ENCODE measurements around the gene MTMR10.

DNA sequence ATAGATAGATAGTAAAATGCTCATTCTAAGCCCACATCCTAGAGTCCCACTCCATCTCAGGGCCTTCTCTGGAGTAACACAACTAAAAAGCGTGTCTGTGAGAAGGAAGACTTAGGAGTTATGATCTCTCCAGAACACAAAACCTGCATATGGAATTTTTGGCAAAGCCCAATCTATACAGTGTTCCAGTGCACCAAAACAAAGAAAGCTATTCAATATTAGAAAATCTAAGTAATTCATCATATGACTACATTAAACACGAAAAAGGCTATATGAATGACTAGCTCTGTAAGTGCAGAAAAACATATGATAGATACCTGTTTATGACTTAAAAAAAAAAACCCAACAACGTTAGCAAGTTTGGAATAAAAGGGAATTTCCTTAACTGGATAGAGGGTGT lies 27.7 kb downstream of the MTMR10 start:
- TF ChIP-seq POLR2AphosphoS5 (IDR thresholded peaks at IDR 0.05; ENCODE audit: low read depth) (no peak), REST (IDR thresholded peaks at IDR 0.05; ENCODE audit: insufficient replicate concordance, low read depth) (no peak), SPI1 (IDR thresholded peaks at IDR 0.05; ENCODE audit: borderline replicate concordance, low read depth) (no peak), GABPA (IDR thresholded peaks at IDR 0.05; ENCODE audit: low read depth) (no peak)
- TF ChIP-seq, protein P1, sequence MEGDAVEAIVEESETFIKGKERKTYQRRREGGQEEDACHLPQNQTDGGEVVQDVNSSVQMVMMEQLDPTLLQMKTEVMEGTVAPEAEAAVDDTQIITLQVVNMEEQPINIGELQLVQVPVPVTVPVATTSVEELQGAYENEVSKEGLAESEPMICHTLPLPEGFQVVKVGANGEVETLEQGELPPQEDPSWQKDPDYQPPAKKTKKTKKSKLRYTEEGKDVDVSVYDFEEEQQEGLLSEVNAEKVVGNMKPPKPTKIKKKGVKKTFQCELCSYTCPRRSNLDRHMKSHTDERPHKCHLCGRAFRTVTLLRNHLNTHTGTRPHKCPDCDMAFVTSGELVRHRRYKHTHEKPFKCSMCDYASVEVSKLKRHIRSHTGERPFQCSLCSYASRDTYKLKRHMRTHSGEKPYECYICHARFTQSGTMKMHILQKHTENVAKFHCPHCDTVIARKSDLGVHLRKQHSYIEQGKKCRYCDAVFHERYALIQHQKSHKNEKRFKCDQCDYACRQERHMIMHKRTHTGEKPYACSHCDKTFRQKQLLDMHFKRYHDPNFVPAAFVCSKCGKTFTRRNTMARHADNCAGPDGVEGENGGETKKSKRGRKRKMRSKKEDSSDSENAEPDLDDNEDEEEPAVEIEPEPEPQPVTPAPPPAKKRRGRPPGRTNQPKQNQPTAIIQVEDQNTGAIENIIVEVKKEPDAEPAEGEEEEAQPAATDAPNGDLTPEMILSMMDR (IDR thresholded peaks at IDR 0.05; ENCODE audit: insufficient read depth, low read length), result no peak

Measured in HL-60 (cell line).